DMS 273 (cell line): Measurements from ENCODE around the gene C2CD5.

ENCODE experiments used
- DNase-seq: peaks from one replicate; lab custom pipeline; 2025; ENCODE audit not compliant: unreplicated experiment; lab: John Stamatoyannopoulos, UW

C2CD5 gene

DNA sequence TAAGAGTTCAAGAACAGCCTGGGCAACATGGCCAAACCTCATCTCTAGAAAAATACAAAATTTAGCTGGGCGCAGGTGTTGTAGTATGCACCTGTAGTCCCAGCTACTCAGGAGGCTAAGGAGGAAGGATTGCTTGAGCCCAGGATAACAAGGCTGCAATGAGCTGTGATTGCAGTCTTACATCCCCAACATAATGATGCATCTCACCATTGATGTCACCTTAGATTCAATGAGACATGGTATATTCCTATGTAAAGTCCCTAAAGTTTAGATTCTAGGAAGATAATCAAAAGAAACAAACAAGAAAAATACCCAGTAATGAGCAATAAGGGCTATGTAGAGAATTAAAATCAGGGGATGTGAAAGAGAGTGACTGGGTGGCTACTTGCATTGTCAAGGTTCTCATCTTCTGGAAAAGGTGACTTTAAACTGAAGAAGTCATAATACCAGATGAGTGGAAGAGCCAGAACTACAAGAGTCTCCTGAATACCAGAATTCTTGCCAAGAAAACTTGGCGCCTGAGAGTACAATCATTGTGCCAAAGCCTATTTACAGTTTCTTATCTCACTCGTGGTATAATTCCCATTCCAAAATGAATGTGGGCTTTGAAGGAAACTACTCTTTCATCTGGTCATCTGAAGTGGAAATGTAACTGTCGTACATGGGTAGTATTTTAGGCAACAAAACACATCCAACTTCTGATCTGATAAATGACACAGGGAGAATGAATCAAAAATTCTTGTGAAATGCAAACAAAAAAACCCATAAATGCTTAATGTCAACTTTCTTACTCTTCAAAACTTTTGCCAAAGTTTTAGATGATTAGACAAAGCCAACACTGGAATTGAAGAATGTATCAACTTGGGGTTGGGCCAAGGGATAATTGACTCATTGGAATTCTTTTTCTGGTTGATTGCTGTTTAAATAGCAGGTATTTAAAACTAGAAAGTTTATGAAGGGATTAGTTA is 128.7 kb downstream of the C2CD5 start:
- DNase-seq = no peak

DNA sequence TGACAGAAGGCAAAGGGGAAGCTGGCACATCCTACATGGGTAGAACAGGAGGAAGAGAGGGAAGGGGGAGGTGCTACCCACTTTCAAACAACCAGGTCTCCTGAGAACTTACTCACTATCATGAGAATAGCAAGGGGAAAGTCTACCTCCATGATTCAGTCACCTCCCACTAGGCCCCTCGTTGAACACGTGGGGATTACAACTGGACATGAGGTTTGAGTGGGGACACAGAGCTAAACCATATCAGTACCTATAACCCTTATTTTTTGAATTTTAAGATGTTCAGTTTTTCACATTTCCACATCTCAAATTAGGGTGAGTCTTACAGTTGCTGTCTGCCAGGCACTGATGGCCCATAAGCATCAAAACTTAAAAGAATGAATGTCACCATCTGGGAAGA is 129.6 kb downstream of the C2CD5 start:
- DNase-seq = no peak

DNA sequence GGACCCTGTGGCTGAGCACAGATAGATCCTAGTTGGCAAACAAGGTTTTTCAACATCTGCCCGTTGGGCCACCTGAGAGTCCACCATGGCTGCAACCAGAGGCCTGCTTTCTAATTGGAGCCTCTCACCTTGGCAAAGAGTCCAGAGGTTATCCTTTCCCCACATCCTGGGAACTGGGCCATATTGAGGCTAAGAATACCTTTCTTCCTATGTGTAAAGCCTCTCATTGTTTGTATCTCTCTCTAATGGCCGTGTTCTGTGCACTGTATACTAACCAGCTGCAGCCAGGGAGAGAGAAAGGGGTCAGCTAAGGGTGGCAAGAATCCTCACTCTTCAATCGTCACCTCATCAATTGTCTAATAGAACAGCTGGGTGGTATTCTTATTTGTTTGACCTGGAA is 130.8 kb downstream of the C2CD5 start:
- DNase-seq = no peak

DNA sequence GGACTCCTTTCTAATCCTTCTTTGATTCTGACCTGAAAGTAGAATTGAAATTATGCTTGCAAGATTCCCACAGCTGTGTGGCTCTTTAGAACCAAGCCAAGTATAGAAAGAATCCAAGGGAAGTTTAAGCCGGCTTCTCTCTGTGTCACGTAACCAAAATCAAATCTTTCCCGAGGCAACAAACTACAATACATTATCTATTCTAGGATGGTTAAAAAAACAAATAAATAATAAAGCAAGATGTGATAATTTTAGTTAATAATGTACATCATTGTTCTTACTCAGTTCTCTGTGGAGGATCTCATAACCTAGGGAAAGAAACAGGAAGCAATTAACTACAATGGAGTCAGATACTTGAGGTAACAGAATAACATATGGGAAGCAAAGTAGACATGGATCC is 131.8 kb downstream of the C2CD5 start:
- no peak for DNase-seq

DNA sequence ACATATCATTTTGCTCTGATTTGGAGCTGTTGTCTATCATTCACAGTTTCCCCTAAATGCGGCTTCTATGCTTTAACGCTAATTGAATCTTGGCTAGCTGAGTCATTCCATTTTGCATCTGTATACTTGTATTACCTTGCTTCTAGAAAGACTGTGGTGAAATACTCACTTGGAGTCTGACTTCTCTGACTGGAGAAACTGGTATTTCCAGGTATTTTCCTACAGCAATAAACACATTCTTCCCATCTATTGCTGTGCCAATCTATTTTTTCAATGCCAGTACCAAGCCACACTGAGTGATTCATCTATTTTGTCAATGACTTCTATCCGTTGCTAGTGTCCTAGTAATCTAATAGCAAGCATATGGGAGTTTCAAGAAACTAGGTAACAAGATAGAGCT is 133.9 kb downstream of the C2CD5 start:
- DNase-seq = no peak

DNA sequence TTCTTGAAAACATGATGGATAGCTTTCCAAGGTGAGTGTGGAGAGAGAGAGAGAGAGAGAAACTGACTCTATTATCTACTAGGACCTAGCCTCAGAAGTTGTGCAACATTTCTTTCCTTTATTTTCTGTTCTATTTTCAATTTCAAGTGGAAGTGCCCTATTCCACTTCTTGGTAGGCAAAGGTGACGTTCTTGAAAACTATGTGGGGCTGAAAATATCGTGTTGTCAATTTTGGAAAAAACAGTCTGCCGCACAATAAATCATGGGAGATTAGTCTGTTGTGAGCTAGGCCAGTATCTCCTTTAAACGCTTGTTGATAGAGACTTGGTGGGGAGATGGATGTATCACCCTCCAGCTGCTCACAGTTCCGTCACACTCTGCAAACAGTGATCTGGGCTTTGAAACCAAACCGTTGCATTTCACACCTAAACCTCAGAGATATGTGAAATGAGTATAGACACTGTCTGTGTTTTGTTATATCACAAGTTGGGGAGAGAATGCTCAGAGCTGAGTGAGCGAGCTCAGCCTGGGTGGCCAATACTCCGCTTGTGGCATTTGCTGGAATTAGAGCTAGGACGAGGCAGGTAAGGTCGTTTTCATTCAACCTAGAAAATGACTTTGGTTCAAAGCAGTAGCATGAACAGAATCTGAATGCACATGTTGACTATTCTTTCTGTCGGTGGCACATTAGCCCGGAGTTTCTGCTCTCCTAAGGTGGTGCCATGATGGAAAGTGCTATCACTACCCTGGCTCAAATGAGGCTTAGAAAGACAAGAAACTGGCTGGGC is 134.8 kb downstream of the C2CD5 start:
- no peak for DNase-seq

DNA sequence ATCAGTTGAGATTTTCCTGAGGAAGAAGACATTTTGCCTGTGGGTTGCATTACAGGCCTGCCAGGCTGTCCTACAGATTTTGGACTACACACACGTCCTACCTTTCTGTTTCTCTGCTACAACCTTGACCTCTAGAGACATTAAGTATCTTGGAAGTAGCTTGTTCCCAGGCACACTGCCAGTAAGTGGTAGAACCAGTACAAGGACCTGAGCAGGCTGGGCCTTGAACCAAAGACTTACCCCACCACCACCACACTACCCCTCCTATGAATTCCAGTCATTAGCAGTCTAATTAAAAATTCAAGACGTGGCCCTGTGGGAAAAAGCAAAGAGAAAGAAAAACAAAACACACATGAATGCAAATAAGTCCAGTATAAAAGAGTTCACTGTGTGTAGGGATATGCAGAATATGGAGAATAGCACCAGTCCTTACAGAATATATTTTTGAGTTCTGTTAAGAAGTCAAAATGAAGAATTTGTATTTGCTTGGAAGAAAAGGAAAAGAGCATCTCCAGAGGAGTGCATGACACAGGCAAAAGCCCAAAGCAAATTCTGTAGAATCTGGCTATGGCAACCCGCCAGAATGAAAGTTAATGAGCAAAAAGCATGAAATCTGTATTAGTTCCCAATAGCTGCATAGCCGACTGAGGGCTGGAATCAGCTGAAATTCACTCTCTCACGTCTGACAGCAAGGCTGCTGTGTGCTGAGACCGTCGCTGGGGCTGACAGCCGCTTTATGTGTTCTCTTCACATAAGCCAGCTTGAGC is 135.5 kb downstream of the C2CD5 start:
- no peak for DNase-seq

DNA sequence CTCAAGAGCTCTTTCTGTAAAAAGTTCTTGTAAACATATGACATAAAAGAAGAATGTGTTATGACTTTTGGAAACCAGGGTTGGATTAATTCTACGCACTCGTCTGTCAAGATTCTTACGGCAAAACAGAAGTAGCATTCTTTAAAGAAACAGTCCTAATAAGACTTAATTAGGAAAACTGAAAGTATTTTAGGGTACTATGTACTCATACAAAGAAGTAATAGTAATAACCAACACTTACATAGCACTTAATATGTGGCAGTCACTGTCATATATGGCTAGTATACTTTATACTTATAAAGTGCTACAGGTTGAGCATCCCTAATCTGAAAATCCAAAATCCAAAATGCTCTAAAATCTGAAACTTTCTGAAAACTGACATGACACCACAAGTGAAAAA is 136.9 kb downstream of the C2CD5 start:
- no peak for DNase-seq

DNA sequence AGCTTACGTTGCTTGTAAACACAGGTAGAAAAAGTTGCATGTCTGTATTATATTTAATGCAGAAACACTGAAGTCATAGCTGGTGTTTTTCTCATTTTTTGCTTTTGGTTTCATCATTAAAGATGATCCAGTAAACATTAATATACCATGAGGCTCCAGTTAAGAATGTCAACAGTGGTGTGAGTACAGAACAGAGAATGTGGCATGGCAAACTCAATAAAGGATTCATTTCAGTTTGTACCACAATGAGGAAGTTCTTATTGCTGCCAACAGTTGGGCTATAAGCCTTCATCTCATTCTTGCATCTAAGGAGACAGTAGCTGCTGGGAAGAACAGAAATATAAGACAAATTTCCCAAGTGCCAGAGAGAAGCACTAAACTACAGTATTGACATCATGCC is 137.7 kb downstream of the C2CD5 start:
- DNase-seq = no peak

DNA sequence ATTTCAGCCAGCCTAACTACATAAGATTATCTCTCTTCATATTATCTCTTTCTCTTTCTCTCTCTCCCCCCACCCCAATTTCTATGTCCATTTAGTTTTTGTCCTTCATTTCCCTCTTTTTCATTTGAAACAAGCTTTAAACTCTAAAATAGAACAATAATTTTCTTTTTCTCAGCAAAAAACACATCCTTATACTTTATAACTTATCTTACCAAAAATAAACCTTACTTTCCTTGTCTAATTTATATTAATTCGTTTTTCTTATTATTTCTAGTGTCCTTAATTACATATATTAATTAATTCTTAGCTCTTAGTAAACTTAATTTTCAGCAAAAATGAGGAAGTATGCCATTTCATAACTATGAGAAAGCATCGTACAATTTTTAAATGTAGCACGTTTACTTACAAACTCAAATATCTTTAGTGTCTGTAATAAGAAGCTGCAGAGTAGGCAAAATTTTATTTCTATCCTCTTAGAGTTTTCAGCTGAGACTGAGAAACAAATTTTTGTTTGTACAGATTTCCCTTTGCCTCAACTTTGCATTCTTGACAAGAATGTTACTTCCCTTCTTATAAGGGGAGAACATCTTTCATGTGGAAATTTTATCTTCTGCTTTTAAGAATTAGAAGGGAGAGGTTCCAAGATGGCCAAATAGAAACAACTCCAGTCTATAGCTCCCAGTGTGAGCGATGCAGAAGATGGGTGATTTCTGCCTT is 144.7 kb downstream of the C2CD5 start:
- no peak for DNase-seq
